NK-92 (cell line): ENCODE data around the gene ETNK2.

Experiments used
- DNase-seq: peaks from one replicate; lab custom pipeline; 2025; ENCODE audit not compliant: unreplicated experiment; lab: John Stamatoyannopoulos, UW

ETNK2 gene

GRCh38 chr1:204151552-204152309 is at the start of gene ETNK2:
Gene ETNK2 (minus strand): TSS chr1:204152044. CDS start chr1:204151852, 192 bp downstream.
- no peak for DNase-seq

GRCh38 chr1:204201348-204202040 is 49.6 kb upstream of the ETNK2 start:
- DNase-seq: no peak

DNA sequence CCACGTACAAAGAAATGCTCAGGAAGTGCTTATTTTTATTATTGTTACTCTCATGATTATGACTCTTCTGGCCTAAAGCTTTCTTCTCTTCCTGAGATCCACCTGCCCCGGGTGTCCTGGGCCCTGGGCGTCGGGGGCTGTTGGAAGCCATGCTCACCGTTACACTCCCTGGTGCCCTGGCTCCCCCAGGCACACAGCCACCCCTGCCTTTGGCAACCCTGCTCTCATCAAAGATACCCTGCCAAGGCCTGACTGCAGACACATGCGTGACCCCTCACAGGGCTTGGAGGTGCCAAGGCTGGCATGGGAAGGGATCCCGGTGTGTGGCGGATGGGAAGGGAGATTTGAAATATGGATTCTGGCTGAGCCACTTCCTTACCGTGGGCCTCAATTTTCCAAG is 47.7 kb upstream of the ETNK2 start:
- no peak for DNase-seq

DNA sequence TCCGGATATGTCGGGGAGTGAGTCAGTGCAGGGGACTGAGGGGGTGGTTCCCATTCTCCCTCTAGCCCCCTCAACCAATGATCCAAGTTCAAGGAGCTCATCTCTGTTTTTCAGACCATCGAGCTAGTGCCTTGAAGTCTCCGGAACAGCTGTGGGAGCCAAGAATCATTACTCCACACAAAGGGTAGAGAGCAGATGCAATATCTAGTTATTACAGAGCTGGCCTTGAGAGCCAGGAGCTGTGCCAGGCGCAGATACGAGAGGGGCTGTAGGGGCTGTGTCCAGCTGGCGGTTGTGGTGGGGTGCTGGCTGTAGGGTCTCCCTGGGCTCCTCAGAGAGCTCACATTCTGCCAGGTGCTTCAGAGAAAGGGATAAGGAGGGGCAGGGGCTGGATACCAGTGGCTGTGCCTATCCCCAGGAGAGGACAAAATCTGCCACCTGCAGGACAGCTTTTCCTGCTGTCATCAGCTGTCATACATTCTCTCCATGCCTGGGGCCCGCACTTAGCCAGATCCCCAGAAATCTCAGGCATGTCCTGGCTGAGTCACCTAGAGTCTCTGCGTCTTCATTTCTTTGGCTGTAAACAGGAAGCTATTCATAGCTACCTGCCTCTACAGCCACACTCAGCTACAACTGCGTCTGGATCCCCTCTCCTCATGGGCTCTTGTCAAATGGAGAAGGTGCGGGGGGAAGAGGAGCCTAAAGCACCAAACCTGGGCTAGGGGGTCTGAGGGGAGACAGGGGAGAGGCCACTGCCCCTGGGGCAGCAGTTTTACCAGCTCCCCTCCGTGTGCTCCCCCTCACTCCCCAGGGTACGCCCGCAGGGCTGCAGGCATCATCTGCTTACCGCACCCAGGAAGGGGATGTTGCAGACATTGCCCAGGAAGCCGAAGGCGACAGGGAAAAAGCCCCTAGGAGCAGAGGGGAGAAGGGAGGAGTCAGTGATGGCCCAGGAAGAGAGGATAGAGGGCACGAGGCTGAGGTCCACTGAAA is 46.8 kb upstream of the ETNK2 start:
- DNase-seq: no peak

GRCh38 chr1:204197068-204197467 is 45.2 kb upstream of the ETNK2 start:
- no peak for DNase-seq

- DNase-seq: no peak
These were observed 44.4 kb upstream of the ETNK2 start, which contains the start of gene KISS1 for GRCh38 chr1:204196068-204196795. Gene KISS1 (minus strand): TSS chr1:204196491. CDS start chr1:204192876, 3,615 bp downstream.

- DNase-seq: no peak
These were observed 42.9 kb upstream of the ETNK2 start for GRCh38 chr1:204194771-204195170.

- DNase-seq: no peak
These were observed 42.2 kb upstream of the ETNK2 start for GRCh38 chr1:204194080-204194479.

- DNase-seq: no peak
These were observed 40.9 kb upstream of the ETNK2 start for GRCh38 chr1:204192589-204193352.

DNA sequence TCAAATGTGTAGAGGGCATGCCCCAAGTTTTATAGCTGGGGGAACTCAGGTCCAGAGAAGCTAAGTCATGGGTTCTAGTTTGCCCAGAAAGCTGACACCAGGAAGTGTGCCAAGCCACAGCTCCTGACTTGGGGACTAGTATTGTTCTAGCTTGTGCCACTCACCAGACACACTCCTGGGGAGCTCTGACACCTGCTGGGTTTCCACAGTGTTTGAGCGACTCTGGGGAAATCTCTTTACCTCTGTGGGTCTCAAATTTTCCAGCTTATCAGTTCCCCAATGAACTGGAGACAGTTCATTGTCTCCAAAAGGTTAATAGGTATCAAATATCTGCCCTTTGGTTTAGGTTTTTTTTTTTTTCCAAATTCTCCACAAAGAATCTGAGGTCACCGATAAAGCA is 40.2 kb upstream of the ETNK2 start:
- no peak for DNase-seq

GRCh38 chr1:204191456-204191855 is 39.6 kb upstream of the ETNK2 start:
- no peak for DNase-seq

- DNase-seq: no peak
These were observed 38.7 kb upstream of the ETNK2 start for GRCh38 chr1:204190212-204191211.

DNA sequence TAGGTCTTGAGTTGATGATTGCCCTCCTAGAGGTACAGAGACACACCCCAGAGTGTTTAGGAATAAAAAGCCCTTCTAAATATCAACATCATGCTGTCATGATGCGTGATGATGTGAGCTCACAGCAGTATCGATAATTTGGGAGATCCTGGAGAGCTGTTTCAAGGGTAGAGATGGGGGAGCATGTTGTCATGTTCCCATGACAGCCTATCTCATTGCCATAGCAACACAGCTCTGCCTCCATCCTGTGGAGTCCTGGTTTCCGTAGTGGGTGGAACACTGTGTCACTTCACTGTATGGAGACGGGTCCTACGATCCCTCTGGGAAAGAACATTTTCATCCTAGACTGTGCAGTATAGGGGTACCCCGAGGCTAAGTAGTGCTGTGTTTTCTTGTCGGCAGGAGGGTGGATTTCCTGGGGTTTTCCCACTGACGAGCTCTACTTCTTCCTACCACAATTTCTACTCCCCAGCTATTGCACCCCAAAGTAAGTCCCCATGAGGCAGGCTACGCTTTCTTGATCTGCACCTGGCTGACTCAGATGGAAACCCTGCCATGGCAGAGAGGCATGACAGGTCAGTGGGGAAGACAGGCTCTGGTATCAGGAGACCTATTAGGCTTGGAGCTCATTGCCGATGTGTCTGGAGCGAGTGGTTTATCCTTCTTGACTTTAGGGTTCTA is 37.3 kb upstream of the ETNK2 start:
- DNase-seq: no peak

DNA sequence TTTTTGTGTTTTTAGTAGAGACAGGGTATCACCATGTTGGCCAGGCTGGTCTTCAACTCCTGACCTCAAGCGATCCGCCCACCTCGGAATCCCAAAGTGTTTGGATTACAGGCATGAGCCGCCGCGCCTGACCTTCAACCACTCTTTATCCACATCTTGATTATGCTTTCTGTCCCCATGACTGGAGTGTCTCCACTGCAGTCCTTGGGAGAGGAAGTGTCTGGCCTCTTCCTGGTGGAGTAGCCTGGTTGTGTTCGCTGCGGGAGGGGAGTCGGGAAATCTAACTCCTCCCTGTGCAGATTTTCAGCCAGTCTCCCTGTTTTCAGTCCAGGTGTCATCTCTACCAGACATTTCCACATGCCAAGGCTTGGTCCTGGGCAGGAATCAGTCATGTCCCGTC is 34.8 kb upstream of the ETNK2 start:
- DNase-seq: no peak

GRCh38 chr1:204181116-204181515 is 29.3 kb upstream of the ETNK2 start:
- no peak for DNase-seq

DNA sequence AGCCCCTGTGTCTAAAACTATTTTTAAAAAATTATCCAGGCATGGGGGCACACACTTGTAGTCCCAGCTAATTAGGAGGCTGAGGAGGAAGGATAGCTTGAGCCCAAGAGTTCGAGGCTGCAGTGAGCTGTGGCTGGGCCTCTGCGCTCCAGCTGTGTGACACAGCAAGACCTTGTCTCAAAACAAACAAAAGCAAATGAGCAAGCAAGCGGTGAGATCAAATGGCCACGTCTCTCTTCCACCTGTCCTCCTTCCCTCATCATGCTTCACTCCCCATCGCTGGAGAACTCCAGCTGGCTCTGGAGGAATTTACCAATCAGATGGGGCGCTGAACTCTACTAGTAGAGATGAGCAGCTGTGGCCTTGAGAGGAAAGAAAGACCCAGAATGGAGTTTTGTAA is 28.3 kb upstream of the ETNK2 start:
- DNase-seq: no peak

GRCh38 chr1:204178487-204179281 is 26.8 kb upstream of the ETNK2 start:
- DNase-seq: no peak
